ELR (cell line): ENCODE data around the gene VAC14.
A peak's percentile ranks its signal among the peaks of the same experiment; 100 is the strongest.

Source experiments
- DNase-seq: peaks from one replicate; pipeline ENCODE4 v3.0.0-alpha.2; 2015; ENCODE audit warnings: low read depth

VAC14 gene

GRCh38 chr16:70691223-70692129 is 109.5 kb downstream of the VAC14 start:
- DNase-seq, result peak; percentile 60

GRCh38 chr16:70689970-70690891 is 110.7 kb downstream of the VAC14 start:
- no peak for DNase-seq

GRCh38 chr16:70689035-70689969 is 111.7 kb downstream of the VAC14 start:
- no peak for DNase-seq

GRCh38 chr16:70688246-70688742 is 112.7 kb downstream of the VAC14 start:
- peak; percentile 57 for DNase-seq

GRCh38 chr16:70687671-70688245 is 113.2 kb downstream of the VAC14 start:
- no peak for DNase-seq

- DNase-seq, result peak; percentile 38
Measured at GRCh38 chr16:70687102-70687511, 113.9 kb downstream of the VAC14 start.

- DNase-seq, result no peak
Measured at GRCh38 chr16:70686376-70687101, 114.4 kb downstream of the VAC14 start.

- DNase-seq, result peak; percentile 88
Measured at GRCh38 chr16:70685938-70686375, 115.0 kb downstream of the VAC14 start, which contains the start of gene MTSS2. Gene MTSS2, minus strand, starts transcription at chr16:70686053. Its CDS starts 262 bp downstream, at chr16:70685791.

GRCh38 chr16:70685061-70685937 is 115.7 kb downstream of the VAC14 start:
- peak; percentile 39 for DNase-seq

- no peak for DNase-seq
Measured at GRCh38 chr16:70684146-70685060, 116.6 kb downstream of the VAC14 start.

GRCh38 chr16:70683146-70683944 is 117.6 kb downstream of the VAC14 start:
- DNase-seq, result no peak

GRCh38 chr16:70682239-70683145 is 118.5 kb downstream of the VAC14 start:
- no peak for DNase-seq

- DNase-seq, result no peak
Measured at GRCh38 chr16:70681382-70682238, 119.3 kb downstream of the VAC14 start.

- DNase-seq, result no peak
Measured at GRCh38 chr16:70680495-70681381, 120.2 kb downstream of the VAC14 start.
